ENCODE results near the gene PRLR.
"Not testable (repeated sequence)": the region's sequence is repeated elsewhere in the genome, so short reads cannot be mapped to it uniquely, and the experiment has no call there.

The PRLR gene
- 2.9 to 14.7 (median 6.8) reads per million in 17 experiments for total RNA-seq

- DNase-seq = peak; percentile 52 to 70 (median 65)
These were observed at the start of gene PRLR for GRCh38 chr5:35230038-35230611. Gene PRLR, minus strand, starts transcription at chr5:35230487. Its CDS starts 140,867 bp downstream, at chr5:35089620.

DNA sequence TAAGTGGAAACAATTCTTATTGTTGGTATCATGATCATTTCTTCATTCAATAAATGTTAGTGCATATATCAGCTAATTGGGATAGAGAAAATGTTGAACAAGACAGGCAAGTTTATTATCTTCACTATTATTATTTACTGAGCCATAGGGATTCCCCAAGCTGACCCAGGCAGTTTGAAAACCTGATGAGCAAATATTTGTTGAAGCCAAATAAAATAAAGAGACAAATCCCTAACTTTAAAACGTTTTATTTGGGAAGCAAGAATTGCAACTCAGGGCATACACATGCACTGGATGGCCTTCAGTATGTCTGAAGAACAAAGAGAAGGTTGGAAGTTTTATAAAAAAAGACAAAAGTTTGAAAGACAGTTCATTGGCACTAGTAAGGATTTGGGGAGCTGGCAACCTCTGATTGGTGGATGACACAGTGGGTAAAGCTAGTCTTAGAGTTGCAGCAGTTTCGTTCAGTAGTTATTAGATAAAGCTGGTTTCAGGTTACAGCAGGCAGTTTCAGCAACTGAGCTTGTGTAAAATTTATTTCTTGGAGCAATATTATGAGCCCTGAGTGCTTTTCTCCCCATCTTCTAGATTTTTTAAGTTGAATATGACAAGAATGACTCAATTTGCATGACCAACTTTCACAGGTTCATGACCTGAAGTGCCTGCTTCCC is 44.7 kb upstream of the PRLR start:
- no peak for DNase-seq

GRCh38 chr5:35269006-35269405 is 38.7 kb upstream of the PRLR start:
- peak in 2 of 4 experiments; percentile 3 to 14 for DNase-seq

- no peak for DNase-seq
These were observed 36.0 kb upstream of the PRLR start for GRCh38 chr5:35266276-35266675.

- DNase-seq = no peak
These were observed 34.2 kb upstream of the PRLR start for GRCh38 chr5:35264509-35264908.

- no peak for DNase-seq
These were observed 33.1 kb upstream of the PRLR start for GRCh38 chr5:35263266-35263877.

DNA sequence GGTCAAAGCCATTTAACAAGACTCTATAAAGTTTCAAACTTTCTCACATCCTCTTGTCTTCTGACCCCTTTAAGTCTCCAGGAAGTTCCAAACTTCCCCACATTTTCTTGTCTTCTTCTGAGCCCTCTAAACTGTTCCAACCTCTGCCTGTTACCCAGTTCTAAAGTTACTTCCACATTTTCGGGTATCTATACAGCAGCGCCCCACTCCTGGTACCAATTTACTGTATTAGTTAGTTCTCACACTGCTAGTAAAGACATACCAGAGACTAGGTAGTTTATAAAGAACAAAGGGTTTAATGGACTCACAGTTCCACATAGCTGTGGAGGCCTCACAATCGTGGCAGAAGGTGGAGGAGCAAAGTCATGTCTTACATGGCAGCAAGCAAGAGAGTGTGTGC is 23.3 kb upstream of the PRLR start:
- no peak for DNase-seq

GRCh38 chr5:35252963-35253362 is 22.7 kb upstream of the PRLR start:
- DNase-seq = no peak

DNA sequence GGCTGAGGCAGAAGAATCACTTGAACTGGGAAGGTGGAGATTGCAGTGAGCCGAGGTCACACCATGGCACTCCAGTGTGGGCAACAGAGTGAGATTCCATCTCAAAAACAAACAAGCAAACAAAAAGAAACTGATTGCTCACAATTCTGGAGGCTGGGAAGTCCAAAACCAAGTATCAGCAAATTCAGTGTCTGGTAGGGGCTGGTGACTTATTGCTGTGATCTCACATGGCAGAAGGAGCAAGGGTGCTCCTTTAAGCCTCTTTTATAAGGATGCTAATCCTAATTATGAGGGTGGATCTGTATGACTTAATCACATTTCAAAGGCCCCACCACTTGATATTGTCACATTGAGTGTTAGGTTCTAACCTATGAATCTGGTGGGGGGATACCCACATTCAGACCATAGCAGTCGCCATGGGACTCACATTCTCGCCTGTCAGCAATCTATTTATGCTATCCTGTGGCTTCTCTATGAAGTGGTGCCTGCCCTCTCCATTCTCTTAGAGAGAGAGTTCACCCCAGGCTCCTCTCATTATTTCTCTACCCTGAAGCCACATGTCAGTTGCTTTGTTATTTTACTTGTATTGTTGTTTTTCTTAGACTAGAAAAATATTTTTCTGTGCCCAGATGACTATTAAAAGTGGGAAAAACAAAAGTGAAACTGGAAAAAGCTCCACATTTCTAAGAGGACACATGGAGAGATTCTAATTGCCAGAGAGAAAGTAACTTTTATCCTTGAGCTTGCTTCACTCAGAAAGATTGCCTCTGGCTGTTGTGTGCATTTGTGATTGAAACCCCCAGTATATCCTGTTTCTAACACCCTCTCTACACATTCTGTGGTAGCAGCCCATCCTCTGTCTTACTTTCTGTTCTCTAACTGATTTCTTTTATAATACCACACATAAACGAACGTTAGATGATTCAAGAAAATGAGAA is 18.8 kb upstream of the PRLR start:
- no peak for DNase-seq

DNA sequence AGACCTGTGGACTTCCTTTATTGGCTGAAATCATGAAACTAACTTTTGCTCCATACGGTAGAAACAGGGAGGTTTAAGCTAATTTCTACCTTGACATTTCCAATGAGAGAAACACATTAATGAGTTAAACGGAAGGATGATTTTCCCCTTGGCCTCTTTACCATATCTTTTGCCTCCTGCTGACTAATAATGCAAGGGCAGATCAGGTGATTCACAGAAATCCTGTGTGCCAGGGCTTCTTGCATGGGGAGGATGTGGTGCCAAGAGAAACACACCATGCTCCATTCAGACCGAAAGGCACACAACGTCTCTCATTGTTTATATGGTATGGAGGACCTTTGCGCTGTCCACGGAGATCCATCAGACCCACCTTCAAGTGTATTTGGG is 17.4 kb upstream of the PRLR start:
- no peak for DNase-seq

DNA sequence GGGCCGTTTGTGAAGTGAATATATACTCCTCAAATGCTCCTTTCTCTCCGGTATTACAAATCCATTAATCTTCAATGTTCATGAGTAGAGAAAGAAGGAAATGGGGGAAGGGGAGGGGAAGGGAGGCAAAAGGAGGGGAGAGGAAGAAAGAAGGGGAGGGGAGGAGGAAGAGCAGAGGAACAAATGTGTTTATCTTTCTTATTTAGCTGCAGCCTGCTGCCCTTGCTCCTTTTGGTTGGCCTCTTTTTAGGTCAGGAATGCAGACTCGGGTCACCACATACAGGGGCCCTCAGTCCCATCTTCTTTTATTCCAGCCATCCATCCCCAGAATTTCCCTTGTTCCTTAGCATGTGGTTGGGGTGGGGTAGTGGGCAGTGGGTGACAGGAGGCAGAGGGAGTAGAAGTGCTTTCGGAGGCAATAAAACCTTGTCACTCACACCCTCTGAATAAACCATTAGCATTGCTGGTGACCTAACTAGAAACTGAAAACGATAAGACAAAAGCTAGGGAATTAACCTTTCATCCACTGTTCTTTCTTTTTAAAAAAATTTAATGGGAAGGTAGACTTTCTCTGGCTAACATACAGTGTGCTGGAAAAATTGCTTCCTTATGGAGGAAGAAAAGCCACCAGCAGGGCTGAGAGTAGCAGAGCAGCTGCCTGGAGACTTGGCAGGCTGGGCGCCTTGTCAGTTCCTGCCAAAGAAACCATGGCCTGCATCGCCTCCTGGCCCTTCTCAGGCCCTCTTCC is 16.8 kb upstream of the PRLR start:
- no peak for DNase-seq

GRCh38 chr5:35246411-35246810 is 16.1 kb upstream of the PRLR start:
- no peak for DNase-seq

DNA sequence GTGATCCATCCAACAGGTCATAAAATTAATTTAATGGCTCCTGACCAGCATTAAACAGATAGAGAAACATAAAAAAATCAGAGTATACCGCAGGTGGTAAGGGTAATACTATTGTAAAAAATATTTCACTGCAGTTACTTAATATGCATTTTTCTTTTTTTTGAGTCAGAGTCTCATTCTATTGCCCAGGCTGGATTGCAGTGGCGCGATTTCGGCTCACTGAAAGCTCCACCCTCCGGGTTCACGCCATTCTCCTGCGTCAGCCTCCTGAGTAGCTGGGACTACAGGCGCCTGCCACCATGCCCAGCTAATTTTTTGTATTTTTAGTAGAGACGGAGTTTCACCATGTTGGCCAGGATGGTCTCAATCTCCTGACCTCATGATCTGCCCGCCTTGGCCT is 15.1 kb upstream of the PRLR start:
- DNase-seq = not testable (repeated sequence)

GRCh38 chr5:35244171-35244570 is 13.9 kb upstream of the PRLR start:
- no peak for DNase-seq

GRCh38 chr5:35242702-35243258 is 12.5 kb upstream of the PRLR start:
- no peak for DNase-seq

- no peak for DNase-seq
These were observed 10.6 kb upstream of the PRLR start for GRCh38 chr5:35240892-35241291.

DNA sequence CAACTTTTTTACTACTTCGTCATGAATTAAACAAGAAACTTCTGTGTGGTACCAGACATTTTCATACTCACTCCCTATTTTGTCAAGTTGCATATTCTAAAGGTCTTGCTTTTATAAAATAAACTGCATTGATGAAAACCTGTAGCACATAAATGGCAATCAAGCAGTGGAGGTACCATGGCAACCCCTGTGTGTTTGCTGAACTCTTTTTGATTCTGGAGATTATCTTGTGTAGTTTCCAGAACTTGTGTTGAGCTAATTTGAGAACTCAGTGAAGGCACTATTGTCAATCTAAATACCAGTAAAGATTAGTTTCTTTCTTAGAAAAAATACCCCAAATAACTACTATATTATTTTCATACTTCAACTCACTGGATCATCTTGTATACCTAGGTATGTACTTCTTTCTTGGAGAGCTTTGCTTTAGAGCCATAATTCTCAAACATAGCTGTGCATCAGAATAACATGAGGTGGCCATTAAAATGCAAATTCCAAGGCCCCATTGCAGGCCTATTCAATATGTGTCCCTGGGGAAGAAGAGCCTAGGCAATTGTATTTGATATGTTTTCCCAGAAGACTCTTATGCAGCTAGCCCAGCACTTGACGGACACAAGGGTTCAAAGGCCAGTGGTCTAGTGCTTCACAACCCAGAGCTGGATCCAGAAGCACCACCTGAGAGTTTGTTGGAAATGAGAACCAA is 9.8 kb upstream of the PRLR start:
- no peak for DNase-seq

DNA sequence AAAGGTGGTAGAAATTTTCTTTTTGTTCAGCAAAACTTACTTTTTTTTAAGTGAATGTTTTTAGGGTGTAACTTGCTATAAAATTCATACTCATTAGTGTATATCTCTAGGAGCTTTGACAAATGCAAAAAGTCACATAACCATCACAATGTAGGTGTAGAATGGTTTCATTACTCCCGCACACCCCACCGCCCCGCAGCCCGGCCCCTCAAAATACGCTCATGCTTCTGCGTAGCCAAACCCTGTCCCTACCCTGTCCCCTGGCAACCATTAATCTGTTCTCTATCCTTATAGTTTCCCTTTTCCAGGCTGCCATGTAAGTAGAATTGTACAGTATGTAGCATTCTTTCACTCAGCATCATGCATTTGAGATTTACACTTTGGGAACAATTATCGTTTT is 9.2 kb upstream of the PRLR start:
- no peak for DNase-seq

DNA sequence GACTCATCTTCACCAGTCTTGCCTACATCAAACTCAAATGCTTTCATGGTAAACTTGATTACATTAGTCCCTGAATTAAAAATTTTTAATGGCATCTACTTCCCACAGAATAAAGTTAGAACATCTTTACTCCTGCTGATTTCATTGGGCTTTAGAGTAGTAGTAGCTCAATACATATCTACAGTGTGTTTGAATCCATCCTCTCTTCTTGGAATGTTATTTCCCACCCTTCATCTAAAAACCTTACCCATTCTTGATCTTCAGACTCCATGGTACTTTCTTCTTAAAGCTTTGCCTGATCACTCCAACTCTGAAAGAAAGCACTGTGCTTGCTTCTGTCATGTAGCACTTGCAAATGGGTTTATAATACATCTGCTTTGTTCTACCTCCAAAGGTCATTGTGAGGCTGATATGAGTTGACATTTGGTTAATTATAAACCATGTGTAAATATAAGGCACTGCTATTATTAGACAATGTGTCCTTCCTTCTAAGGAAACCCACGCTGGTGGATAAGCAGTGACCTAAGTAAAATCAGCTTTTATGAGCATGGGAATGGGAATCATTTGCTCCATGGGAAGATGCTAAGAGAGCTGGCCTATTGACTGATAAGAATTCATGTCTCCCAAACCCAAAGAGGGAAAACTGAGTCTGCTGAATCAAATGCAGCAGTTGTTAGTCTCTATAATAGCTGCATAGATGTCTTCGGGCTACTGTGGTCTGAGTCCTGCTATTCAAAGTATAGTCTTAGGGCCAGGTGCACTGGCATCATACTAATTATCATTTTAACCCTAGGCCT is 7.5 kb upstream of the PRLR start:
- DNase-seq = no peak

DNA sequence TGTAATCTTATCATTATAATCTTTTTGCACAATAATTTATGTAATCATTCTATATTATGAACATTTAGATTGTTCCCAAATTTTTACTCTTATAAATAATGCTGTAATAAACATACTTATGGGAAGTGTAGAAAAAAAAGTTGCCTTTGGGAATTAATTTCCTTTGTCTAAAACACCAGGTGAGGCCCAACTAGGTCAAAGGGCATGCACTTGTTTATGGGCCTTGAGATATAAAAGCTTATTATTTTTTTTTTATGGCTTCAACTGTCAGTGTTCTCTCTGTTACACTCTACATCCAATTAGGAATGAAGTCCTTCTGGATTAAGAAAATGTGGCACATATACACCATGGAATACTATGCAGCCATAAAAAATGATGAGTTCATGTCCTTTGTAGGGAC is 6.5 kb upstream of the PRLR start:
- DNase-seq = no peak

DNA sequence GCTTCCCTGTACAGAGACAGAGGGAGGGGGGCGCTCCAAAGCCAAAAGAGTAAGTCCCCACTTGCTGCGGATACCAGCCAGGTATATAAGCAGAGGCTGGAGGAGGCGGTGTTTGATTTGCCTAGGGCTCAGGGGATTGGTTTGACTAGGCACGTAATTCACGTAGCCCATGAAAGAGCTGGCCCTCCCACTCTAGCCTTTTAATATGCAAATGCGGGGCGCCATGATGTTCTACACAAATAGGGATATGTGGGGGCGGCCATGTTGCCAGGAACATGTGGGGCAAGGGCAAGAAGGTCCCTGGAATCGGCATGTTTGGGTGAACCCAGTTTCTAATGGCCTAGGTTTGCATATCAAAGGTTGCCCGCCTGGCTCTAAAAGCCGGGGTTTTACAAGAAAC is 3.3 kb upstream of the PRLR start:
- DNase-seq = no peak

All from suppressor macrophage (primary cell).